Prostate gland (tissue), 2 donors: ENCODE results near the gene RARB.

Source experiments
- POLR2A ChIP-seq: fragments of 450-650 bp; IDR thresholded peaks from one replicate; pipeline ENCODE4 v1.6.1; 2016; ENCODE audit warnings: antibody characterized with exemption, mild to moderate bottlenecking
- POLR2AphosphoS5 ChIP-seq: sonication (generic); formaldehyde crosslinking; IDR thresholded peaks from one replicate; pipeline ENCODE4 v1.6.1; 2017; ENCODE audit warnings: antibody characterized with exemption
- TF ChIP-seq, protein P1 (sequence below), 4 experiments: fragments of 200-600 bp in 2 of 4; fragments of 450-650 bp in 2 of 4; sonication (generic) in 2 of 4; IDR thresholded peaks; 1 replicate in 3 of 4; 2 replicates in 1 of 4; pipeline ENCODE4 v1.5.1; 2016 to 2019; ENCODE audit warnings: antibody characterized with exemption in 4 of 4, mild to moderate bottlenecking in 2 of 4, moderate library complexity in 2 of 4

DNA sequence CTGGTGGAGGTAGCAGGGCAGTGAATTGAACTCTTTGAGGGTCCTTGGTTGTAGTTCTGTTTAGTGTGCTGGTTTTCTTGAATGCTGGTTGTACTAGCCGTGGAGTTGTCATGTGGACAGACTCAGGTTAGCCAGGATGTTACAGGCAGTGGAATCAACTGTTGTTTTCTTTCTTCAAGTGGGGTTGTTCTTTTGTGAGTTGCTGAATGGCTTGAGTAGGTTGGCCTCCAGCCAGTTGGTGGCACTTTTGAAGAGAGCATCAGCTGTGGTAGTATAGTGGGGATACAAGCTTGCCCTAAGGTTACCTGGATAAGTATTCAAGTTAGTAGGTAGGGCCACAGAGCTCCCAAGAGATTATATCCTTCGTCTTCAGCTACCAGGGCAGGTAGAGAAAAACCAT, 31.8 kb upstream of the RARB start:
- TF ChIP-seq, protein P1, sequence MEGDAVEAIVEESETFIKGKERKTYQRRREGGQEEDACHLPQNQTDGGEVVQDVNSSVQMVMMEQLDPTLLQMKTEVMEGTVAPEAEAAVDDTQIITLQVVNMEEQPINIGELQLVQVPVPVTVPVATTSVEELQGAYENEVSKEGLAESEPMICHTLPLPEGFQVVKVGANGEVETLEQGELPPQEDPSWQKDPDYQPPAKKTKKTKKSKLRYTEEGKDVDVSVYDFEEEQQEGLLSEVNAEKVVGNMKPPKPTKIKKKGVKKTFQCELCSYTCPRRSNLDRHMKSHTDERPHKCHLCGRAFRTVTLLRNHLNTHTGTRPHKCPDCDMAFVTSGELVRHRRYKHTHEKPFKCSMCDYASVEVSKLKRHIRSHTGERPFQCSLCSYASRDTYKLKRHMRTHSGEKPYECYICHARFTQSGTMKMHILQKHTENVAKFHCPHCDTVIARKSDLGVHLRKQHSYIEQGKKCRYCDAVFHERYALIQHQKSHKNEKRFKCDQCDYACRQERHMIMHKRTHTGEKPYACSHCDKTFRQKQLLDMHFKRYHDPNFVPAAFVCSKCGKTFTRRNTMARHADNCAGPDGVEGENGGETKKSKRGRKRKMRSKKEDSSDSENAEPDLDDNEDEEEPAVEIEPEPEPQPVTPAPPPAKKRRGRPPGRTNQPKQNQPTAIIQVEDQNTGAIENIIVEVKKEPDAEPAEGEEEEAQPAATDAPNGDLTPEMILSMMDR (IDR thresholded peaks at IDR 0.05) = no peak
- no peak for TF ChIP-seq POLR2A
- no peak for TF ChIP-seq POLR2AphosphoS5
